Right lung (tissue), 10 donors: ENCODE data around the gene GAD1. TPM values are rescaled to one million over a fixed set of nuclear protein-coding genes. Genes with fewer than 3 reads are reported as not detected.

Source experiments
- DNase-seq, 2 donors: peaks; one replicate each; pipeline ENCODE4 v3.0.0-alpha.2; 2013
- long read RNA-seq, 8 donors: transcript quantifications; one replicate each; lab custom pipeline, GENCODE V29; 2026
- polyA plus RNA-seq, 5 donors: library from polyadenylated mRNA; unstranded; fragments of 120-200 nt; gene quantifications; one replicate each; pipeline versions ENCODE4 v1.2.1 to v1.2.3, GENCODE V29; 2013; ENCODE audit warnings: inconsistent platforms in 1 of 5, low replicate concordance in 1 of 5; ENCODE audit not compliant: insufficient read length in 5 of 5, insufficient read depth in 1 of 5

Gene GAD1
- polyA plus RNA-seq = 1 to 10 TPM in 2 of 5 donors, under 1 TPM in 3; 0.93 to 1.1 (median 0.95) TPM
- long read RNA-seq, donor 1 = 0 reads
- long read RNA-seq, donor 2 = 0 reads
- long read RNA-seq, donor 3 = 0 reads
- long read RNA-seq, donor 4, partial matches to known transcripts = 0 of 1 reads
- long read RNA-seq, donor 4, other reads (novel, unspliced or antisense) = 0 of 1 reads
- long read RNA-seq, donor 5 = 0 reads
- long read RNA-seq, donor 6 = 0 reads
- long read RNA-seq, donor 7 = 0 reads
- long read RNA-seq, donor 8 = 0 reads

- no peak for DNase-seq
These were observed at the start of gene GAD1 for GRCh38 chr2:170816504-170817092. Gene GAD1, plus strand, starts transcription at chr2:170816887. Its CDS starts 1,705 bp downstream, at chr2:170818592.

- DNase-seq = peak; percentile 68 to 75
These were observed 46.6 kb upstream of the GAD1 start, which contains the start of gene ERICH2 for GRCh38 chr2:170770008-170770605. Gene ERICH2, plus strand, starts transcription at chr2:170770378. Its CDS starts 304 bp downstream, at chr2:170770682.

- peak; percentile 73 to 77 for DNase-seq
These were observed 45.9 kb upstream of the GAD1 start for GRCh38 chr2:170770606-170771420.

GRCh38 chr2:170771421-170771937, 45.2 kb upstream of the GAD1 start:
- DNase-seq = no peak

GRCh38 chr2:170772295-170772694, 44.4 kb upstream of the GAD1 start:
- no peak for DNase-seq

- no peak for DNase-seq
These were observed 42.6 kb upstream of the GAD1 start for GRCh38 chr2:170774074-170774473.

- no peak for DNase-seq
These were observed 37.8 kb upstream of the GAD1 start for GRCh38 chr2:170778900-170779299.

- DNase-seq = no peak
These were observed 37.4 kb upstream of the GAD1 start for GRCh38 chr2:170779304-170779703.

GRCh38 chr2:170782673-170783072, 34.0 kb upstream of the GAD1 start:
- DNase-seq = no peak

GRCh38 chr2:170783549-170783948, 33.1 kb upstream of the GAD1 start:
- DNase-seq = no peak

- no peak for DNase-seq
These were observed 17.7 kb upstream of the GAD1 start for GRCh38 chr2:170798996-170799395.

- DNase-seq = no peak
These were observed 10.1 kb upstream of the GAD1 start for GRCh38 chr2:170806548-170806947.

- peak; percentile 62 to 77 for DNase-seq
These were observed 3.7 kb upstream of the GAD1 start for GRCh38 chr2:170812710-170813600.

- DNase-seq = no peak
These were observed 2.8 kb upstream of the GAD1 start for GRCh38 chr2:170813611-170814532.

- no peak for DNase-seq
These were observed 2.0 kb upstream of the GAD1 start for GRCh38 chr2:170814533-170815230.

GRCh38 chr2:170815311-170815710, 1.4 kb upstream of the GAD1 start:
- DNase-seq = no peak

GRCh38 chr2:170815746-170816503, 762 bp upstream of the GAD1 start:
- DNase-seq = peak; percentile 51 to 56
